GM10248 (cell line): Measurements from ENCODE around the gene FILIP1L.

ENCODE experiments used
- CTCF ChIA-PET: fragments of 300-600 bp; sonication (Branson Sonifier 250); formaldehyde crosslinking; extraction: SDS; loops from one replicate; lab custom pipeline; 2021; ENCODE audit warnings: antibody characterized with exemption; lab: Yijun Ruan, JAX
- POLR2A ChIA-PET: fragments of 350-650 bp; sonication (Branson Sonifier 250); formaldehyde crosslinking; extraction: SDS; loops from one replicate; lab custom pipeline; 2020; ENCODE audit warnings: antibody characterized with exemption; lab: Yijun Ruan, JAX
- DNase-seq: peaks from one replicate; pipeline ENCODE4 v3.0.0; 2012; ENCODE audit errors: extremely low spot score
- CTCF ChIP-seq: IDR thresholded peaks from 2 replicates; pipeline ENCODE4 v1.5.1; 2012; ENCODE audit warnings: mild to moderate bottlenecking, low read depth; ENCODE audit errors: extremely low read depth, missing control alignments, control extremely low read depth

The FILIP1L gene

DNA sequence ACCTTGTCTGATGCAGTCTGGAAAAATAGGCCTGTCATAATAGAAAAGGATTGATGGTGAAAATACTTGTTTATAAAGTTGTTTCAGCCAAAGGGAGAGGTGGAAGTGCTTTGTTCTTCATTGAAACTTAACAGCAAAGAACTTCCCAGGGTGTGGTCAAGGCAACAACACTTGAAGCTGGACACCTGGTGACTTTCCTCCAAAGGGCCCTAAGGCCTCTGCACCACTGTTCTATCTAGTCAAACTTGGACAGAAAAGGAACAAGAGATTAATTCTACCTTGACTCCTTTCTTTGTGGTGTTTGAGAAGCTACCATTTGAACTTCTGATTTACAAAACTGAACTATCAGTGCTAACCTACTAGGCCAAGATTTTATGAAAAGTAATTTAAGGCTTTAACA lies 194.6 kb downstream of the FILIP1L start:
- ChIA-PET CTCF (interaction anchor here (1.0 to 1.6 kb wide), 4 partner anchors 19 to 76 kb away, joined by 3 to 4 read pairs (median 3); no protein-coding TSS in a partner anchor), POLR2A (no interaction called here)
- no peak for TF ChIP-seq CTCF
- no peak for DNase-seq

- no peak for TF ChIP-seq CTCF
- CTCF ChIA-PET, result interaction anchor here (1.0 to 1.7 kb wide), 3 partner anchors 29 to 131 kb away, joined by 3 read pairs; no protein-coding TSS in a partner anchor
- POLR2A ChIA-PET, result no interaction called here
- no peak for DNase-seq
Measured at GRCh38 chr3:99918715-99919114, 195.6 kb downstream of the FILIP1L start.

GRCh38 chr3:99915906-99916432 lies 198.3 kb downstream of the FILIP1L start:
- DNase-seq, result no peak
- POLR2A ChIA-PET, result no interaction called here
- TF ChIP-seq CTCF, result no peak
- CTCF ChIA-PET, result interaction anchor here (1.3 kb wide), 1 partner anchor 21 kb away, joined by 3 read pairs; no protein-coding TSS in a partner anchor

DNA sequence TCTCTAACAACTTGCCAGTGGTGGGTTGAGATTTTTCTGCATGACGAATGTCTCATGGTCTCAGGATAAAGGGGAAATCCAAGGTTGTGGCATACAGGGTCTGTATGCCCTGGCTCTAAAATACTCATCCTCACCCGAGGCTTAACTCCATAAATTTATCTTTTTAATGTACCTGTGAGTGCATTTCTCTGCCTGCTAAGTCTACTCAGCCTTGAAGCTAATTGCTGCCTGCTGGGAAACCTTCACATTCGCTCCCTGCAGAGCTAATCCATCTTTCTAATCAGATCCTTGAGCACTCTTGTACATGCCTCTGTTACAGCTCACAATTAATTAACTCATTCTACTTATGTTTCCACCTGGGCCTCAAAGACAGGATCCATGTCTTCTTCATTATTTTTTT lies 202.9 kb downstream of the FILIP1L start:
- ChIA-PET CTCF (no interaction called here), POLR2A (no interaction called here)
- DNase-seq, result no peak
- no peak for TF ChIP-seq CTCF

GRCh38 chr3:99910752-99911290 lies 203.5 kb downstream of the FILIP1L start:
- CTCF ChIA-PET, result interaction anchor here (1.0 to 2.7 kb wide), 2 partner anchors 10 to 13 kb away, joined by 3 to 11 read pairs; no protein-coding TSS in a partner anchor
- POLR2A ChIA-PET, result no interaction called here

More at GRCh38 chr3:99910752-99911290, 203.5 kb downstream of the FILIP1L start:
- TF ChIP-seq CTCF, result no peak
- no peak for DNase-seq
